Spinal cord (tissue), 10 donors: ENCODE results near the gene OR4E2. TPM values are rescaled to one million over a fixed set of nuclear protein-coding genes. Genes with fewer than 3 reads are reported as not detected.

Experiments
- DNase-seq, 6 donors: peaks; one replicate each; pipeline versions ENCODE4 v3.0.0 to v3.0.0-alpha.2; 2013 to 2015; ENCODE audit warnings: low spot score in 6 of 6, low read depth in 4 of 6
- H3K27ac ChIP-seq: one replicate; pipeline ENCODE4 v1.5.1; 2013; ENCODE audit warnings: low read depth, low read length, control low read depth
- H3K27me3 ChIP-seq: one replicate; pipeline ENCODE4 v1.6.1; 2013; ENCODE audit warnings: low read length; ENCODE audit not compliant: control insufficient read depth, insufficient read depth
- H3K36me3 ChIP-seq: one replicate; pipeline ENCODE4 v1.6.1; 2013; ENCODE audit warnings: low read length; ENCODE audit not compliant: control insufficient read depth, insufficient read depth
- H3K4me1 ChIP-seq: one replicate; pipeline ENCODE4 v1.6.1; 2013; ENCODE audit warnings: low read length; ENCODE audit not compliant: control insufficient read depth, insufficient read depth
- H3K4me3 ChIP-seq: one replicate; pipeline ENCODE4 v1.5.1; 2013; ENCODE audit warnings: low read depth, low read length, control low read depth
- H3K9me3 ChIP-seq: one replicate; pipeline ENCODE4 v1.6.1; 2013; ENCODE audit warnings: low read length; ENCODE audit not compliant: control insufficient read depth, insufficient read depth
- WGBS: methylation state at CpG from one replicate; pipeline ENCODE4 v1.1.5; 2013; ENCODE audit warnings: missing lambda C conversion rate; ENCODE audit not compliant: insufficient coverage; 5-methylcytosine and 5-hydroxymethylcytosine counted together
- polyA plus RNA-seq, 2 donors: library from polyadenylated mRNA; unstranded; fragments of 120-200 nt; gene quantifications; one replicate each; pipeline ENCODE4 v1.2.1, GENCODE V29; 2013; ENCODE audit not compliant: insufficient read length in 2 of 2
- small RNA-seq: library from RNA; depleted of rRNA; stranded (forward); fragments of <200 nt; gene quantifications from one replicate; pipeline ENCODE3, GENCODE V24; 2014; ENCODE audit warnings: low replicate concordance
- total RNA-seq, 2 donors: library from RNA; depleted of rRNA in 1 of 2; stranded (reverse); fragments of 120-200 nt in 1 of 2; fragments of >200 nt in 1 of 2; gene quantifications; one replicate each; pipeline versions ENCODE4 v1.2.3 to v1.2.4, GENCODE V29; 2013 to 2014
- donor health status: healthy.

Gene OR4E2
- total and polyA plus RNA-seq, 4 donors = not detected

DNA sequence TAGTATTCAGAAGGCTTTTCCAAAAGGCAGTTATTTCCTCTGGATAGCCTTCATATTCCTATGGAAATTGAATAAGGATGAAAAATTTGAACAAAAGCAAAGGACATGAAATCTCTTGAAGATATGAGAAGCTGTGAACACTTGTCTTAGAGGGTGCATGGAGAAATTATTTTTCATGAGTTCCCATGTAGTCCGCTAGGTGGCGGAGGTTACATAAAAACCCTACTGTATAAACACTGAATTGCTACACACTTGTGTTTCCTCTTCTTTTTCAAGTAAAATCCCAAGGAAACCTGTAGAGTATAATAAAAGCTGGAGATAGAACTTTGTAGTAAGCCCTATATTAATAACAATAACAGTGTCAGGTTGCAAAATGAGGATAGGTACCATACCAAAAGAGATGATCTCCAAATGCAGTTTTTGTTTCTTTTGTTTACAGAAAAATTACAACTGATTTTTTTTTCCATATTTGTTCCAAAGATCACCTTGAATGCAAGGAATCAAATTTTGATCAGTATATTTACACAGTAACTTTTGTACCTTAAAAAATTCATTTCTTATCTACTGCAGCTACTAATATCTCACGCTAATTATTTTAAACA lies 57.8 kb downstream of the OR4E2 start:
- no CpG with 5 or more reads among the region's 3 CpGs for WGBS
- no peaks in the 10 kb centered on the region for H3K4me1 ChIP-seq
- peak in 5 of 6 donors; percentile 11 to 80 (median 17) for DNase-seq

DNA sequence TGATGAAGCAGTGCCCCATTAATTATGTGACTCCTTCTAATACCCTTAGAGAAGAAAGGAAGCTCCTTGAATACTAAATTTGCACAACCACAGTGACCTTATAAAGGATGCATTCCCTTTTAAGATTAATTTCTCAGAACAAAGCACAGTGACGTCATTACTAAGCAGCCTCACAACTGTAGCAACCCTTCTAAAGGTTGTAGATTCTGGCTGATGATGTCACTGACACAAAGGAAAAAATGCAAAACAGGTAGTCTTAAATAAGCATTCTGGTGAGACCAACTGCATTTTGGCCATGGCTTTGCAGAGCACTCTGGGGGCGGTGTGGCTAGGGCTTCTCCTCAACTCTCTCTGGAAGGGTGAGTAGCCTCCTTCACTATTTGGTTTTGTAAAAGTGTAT lies 58.4 kb downstream of the OR4E2 start:
- Histone ChIP-seq H3K4me1 (no peaks in the 10 kb centered on the region), H3K4me3 (no peak overlapping the region), H3K27me3 (no peaks in the 10 kb centered on the region), H3K36me3 (no peaks in the 10 kb centered on the region), H3K27ac (no peak overlapping the region), H3K9me3 (no peaks in the 10 kb centered on the region)
- no CpG with 5 or more reads among the region's 2 CpGs for WGBS
- DNase-seq = no peak

More for the DNA sequence above, 57.8 kb downstream of the OR4E2 start:
- H3K4me3 ChIP-seq = no peak overlapping the region
- no peaks in the 10 kb centered on the region for H3K9me3 ChIP-seq
- H3K27ac ChIP-seq = no peak overlapping the region
- H3K27me3 ChIP-seq = no peaks in the 10 kb centered on the region
- H3K36me3 ChIP-seq = no peaks in the 10 kb centered on the region

DNA sequence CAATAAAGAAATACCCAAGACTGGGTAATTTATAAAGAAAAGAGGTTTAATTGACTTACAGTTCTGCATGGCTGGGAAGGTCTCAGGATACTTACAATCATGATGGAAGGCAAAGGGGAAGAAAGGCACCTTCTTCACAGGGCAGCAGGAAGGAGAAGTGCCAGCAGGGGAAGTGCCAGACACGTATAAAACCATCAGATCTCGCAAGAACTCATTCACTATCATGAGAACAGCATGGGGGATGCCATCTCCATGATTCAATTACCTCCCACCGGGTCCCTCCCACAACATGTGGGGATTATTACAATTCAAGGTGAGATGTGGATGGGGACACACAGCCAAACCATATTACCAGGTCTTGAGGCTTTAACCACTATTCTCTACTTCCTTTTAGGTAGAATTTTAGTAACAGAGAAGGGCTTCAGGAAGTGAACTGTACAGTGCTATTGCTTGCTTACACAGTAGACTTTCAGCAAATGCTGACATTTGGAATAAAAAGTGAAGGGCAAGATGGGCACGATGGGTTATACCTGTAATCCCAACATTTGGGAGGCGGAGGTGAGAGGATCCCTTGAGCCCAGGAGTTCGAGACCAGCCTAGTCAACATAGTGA lies 60.8 kb downstream of the OR4E2 start:
- H3K4me1 ChIP-seq = no peaks in the 10 kb centered on the region
- H3K27me3 ChIP-seq = no peaks in the 10 kb centered on the region
- no peak overlapping the region for H3K4me3 ChIP-seq
- no peaks in the 10 kb centered on the region for H3K9me3 ChIP-seq
- no peaks in the 10 kb centered on the region for H3K36me3 ChIP-seq
- 89% methylated on average over 3 of the region's 6 CpGs for WGBS
- H3K27ac ChIP-seq = no peak overlapping the region
- no peak for DNase-seq

Small RNA genes within 50 kb of the gene (small RNA-seq; reads per million reads assigned to genes)
- gene AC243972.3 = not detected

Other genes with a start within 250 kb of the OR4E2 start
- 10 to 100 TPM; 63.9 to 85.6 TPM for gene CHD8, start 197.7 kb upstream of the OR4E2 start, total RNA-seq
- 10 to 100 TPM; 79.5 to 84.0 TPM for gene CHD8, start 197.7 kb upstream of the OR4E2 start, polyA plus RNA-seq
- 10 to 100 TPM; 36.9 to 49.3 TPM for gene RAB2B, start 176.9 kb upstream of the OR4E2 start, total RNA-seq
- gene RAB2B, start 176.9 kb upstream of the OR4E2 start, polyA plus RNA-seq = 10 to 100 TPM; 41.9 to 42.3 TPM
- gene TOX4, start 176.6 kb upstream of the OR4E2 start, total RNA-seq = 10 to 100 TPM; 25.9 to 39.1 TPM
- 10 to 100 TPM; 55.0 to 59.9 TPM for gene TOX4, start 176.6 kb upstream of the OR4E2 start, polyA plus RNA-seq
- gene METTL3, start 142.5 kb upstream of the OR4E2 start, total RNA-seq = 10 to 100 TPM; 64.9 to 79.0 TPM
- gene METTL3, start 142.5 kb upstream of the OR4E2 start, polyA plus RNA-seq = 10 to 100 TPM; 75.3 to 78.1 TPM
- 10 to 100 TPM; 36.9 to 47.0 TPM for gene SALL2, start 127.5 kb upstream of the OR4E2 start, total RNA-seq
- 100 to 1,000 TPM; 121 to 158 TPM for gene SALL2, start 127.5 kb upstream of the OR4E2 start, polyA plus RNA-seq
- not detected for gene OR10G3, start 73.8 kb upstream of the OR4E2 start, total RNA-seq
- not detected for gene OR10G3, start 73.8 kb upstream of the OR4E2 start, polyA plus RNA-seq
- not detected for gene OR10G2, start 18.9 kb upstream of the OR4E2 start, total RNA-seq
- gene OR10G2, start 18.9 kb upstream of the OR4E2 start, polyA plus RNA-seq = not detected
- not detected for gene OR4E1, start 20.0 kb downstream of the OR4E2 start, total RNA-seq
- under 1 TPM; 0.06 to 0.09 TPM for gene OR4E1, start 20.0 kb downstream of the OR4E2 start, polyA plus RNA-seq